Measurements from ENCODE around the gene ITGB2. TPM values are rescaled to one million over a fixed set of nuclear protein-coding genes. Genes with fewer than 3 reads are reported as not detected.
A peak's percentile ranks its signal among the peaks of the same experiment; 100 is the strongest.

The ITGB2 gene
- total RNA-seq, 1 experiment from 2014 or later: 1.5 TPM

GRCh38 chr21:44872649-44873355 is 47.9 kb downstream of the ITGB2 start:
- H3K36me3 Mint-ChIP-seq: no peaks in the 10 kb centered on the region
- ChIA-PET CTCF (interaction anchor here (0.7 to 2.6 kb wide), 12 partner anchors 21 to 504 kb away, joined by 3 to 17 read pairs (median 4); partner anchors contain the start of gene UBE2G2), POLR2A (interaction anchor here (0.8 to 1.8 kb wide), 3 partner anchors 25 to 242 kb away, joined by 4 to 5 read pairs (median 4); partner anchors contain the start of gene UBE2G2)
- H3K27me3 Mint-ChIP-seq (ENCODE audit: low read depth): peaks cover 25% of the 10 kb centered on the region
- DNase-seq (ENCODE audit: low spot score) (no peak), ATAC-seq (no peak)
- no peak overlapping the region for H3K27ac Mint-ChIP-seq
- no peak for TF ChIP-seq JUN (CRISPR knock-in tag; IDR thresholded peaks at IDR 0.05)
- TF ChIP-seq, protein P1, sequence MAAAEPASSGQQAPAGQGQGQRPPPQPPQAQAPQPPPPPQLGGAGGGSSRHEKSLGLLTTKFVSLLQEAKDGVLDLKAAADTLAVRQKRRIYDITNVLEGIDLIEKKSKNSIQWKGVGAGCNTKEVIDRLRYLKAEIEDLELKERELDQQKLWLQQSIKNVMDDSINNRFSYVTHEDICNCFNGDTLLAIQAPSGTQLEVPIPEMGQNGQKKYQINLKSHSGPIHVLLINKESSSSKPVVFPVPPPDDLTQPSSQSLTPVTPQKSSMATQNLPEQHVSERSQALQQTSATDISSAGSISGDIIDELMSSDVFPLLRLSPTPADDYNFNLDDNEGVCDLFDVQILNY (CRISPR knock-in tag; IDR thresholded peaks at IDR 0.05): 0 out of 2 replicates have a peak, but pooled peaks have one; percentile 3
- TF ChIP-seq, protein P2, sequence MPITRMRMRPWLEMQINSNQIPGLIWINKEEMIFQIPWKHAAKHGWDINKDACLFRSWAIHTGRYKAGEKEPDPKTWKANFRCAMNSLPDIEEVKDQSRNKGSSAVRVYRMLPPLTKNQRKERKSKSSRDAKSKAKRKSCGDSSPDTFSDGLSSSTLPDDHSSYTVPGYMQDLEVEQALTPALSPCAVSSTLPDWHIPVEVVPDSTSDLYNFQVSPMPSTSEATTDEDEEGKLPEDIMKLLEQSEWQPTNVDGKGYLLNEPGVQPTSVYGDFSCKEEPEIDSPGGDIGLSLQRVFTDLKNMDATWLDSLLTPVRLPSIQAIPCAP (CRISPR knock-in tag; IDR thresholded peaks at IDR 0.05): peak; percentile 20; the same call in 1 of the 2 replicates
- TF ChIP-seq ZNF263 (CRISPR knock-in tag; IDR thresholded peaks at IDR 0.05; ENCODE audit: low read depth): no peak
- TF ChIP-seq, protein P3, sequence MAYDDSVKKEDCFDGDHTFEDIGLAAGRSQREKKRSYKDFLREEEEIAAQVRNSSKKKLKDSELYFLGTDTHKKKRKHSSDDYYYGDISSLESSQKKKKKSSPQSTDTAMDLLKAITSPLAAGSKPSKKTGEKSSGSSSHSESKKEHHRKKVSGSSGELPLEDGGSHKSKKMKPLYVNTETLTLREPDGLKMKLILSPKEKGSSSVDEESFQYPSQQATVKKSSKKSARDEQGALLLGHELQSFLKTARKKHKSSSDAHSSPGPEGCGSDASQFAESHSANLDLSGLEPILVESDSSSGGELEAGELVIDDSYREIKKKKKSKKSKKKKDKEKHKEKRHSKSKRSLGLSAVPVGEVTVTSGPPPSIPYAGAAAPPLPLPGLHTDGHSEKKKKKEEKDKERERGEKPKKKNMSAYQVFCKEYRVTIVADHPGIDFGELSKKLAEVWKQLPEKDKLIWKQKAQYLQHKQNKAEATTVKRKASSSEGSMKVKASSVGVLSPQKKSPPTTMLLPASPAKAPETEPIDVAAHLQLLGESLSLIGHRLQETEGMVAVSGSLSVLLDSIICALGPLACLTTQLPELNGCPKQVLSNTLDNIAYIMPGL (CRISPR knock-in tag; IDR thresholded peaks at IDR 0.05): peak; percentile 44; the same call in 1 of the 2 replicates
- TF ChIP-seq NFE2L1 (CRISPR knock-in tag; IDR thresholded peaks at IDR 0.05): 0 out of 2 replicates have a peak, but pooled peaks have one; percentile 30
- no peak for TF ChIP-seq PRDM15 (CRISPR knock-in tag; IDR thresholded peaks at IDR 0.05)
- TF ChIP-seq FOXJ3 (CRISPR knock-in tag; IDR thresholded peaks at IDR 0.05; ENCODE audit: borderline replicate concordance): no peak
- no peak for TF ChIP-seq MXD4 (CRISPR knock-in tag; IDR thresholded peaks at IDR 0.05; ENCODE audit: borderline replicate concordance)
- 0 out of 2 replicates have a peak, but pooled peaks have one; percentile 45 for TF ChIP-seq ATF1 (CRISPR knock-in tag; IDR thresholded peaks at IDR 0.05)
- 0 out of 2 replicates have a peak, but pooled peaks have one; percentile 16 for TF ChIP-seq TCF7 (CRISPR knock-in tag; IDR thresholded peaks at IDR 0.05; ENCODE audit: low read depth)
- no peak for TF ChIP-seq ZNF219 (CRISPR knock-in tag; IDR thresholded peaks at IDR 0.05; ENCODE audit: borderline replicate concordance)
- no peaks in the 10 kb centered on the region for H3K9me3 Mint-ChIP-seq
- H3K4me3 Mint-ChIP-seq: peak overlapping the region; percentile 82
- peaks cover 49% of the 10 kb centered on the region for H3K4me1 Mint-ChIP-seq

DNA sequence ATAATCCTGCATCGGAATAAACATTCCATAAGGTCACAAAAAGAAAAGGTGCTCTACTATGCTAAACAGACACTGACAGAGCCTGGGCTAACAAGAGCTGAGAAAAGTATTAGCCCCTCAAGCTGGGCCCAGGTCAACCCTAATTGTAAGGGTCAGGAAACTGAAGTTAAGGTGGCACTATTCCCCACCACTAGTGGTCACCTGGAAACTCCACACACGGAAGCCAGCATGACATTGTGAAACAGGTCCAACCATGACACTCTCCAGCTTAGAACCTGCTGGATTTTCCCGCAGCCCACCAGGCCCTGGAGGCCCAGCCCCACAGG is 48.4 kb downstream of the ITGB2 start:
- no peak for ATAC-seq
- no peaks in the 10 kb centered on the region for H3K36me3 Mint-ChIP-seq
- ChIA-PET CTCF (interaction anchor here (0.7 to 2.6 kb wide), 5 partner anchors 21 to 79 kb away, joined by 3 to 17 read pairs (median 4); partner anchors contain the start of gene UBE2G2), POLR2A (no interaction called here)
- H3K27ac Mint-ChIP-seq: no peak overlapping the region; the same call in 1 of the 2 replicates
- H3K4me1 Mint-ChIP-seq: peaks cover 54% of the 10 kb centered on the region
- no peak for DNase-seq (ENCODE audit: low spot score)
- H3K9me3 Mint-ChIP-seq: no peaks in the 10 kb centered on the region
- H3K27me3 Mint-ChIP-seq (ENCODE audit: low read depth): peaks cover 25% of the 10 kb centered on the region
- H3K4me3 Mint-ChIP-seq: peak overlapping the region; percentile 82
- 0 out of 2 replicates have a peak, but pooled peaks have one; percentile 5 for TF ChIP-seq PRDM15 (CRISPR knock-in tag; IDR thresholded peaks at IDR 0.05)
- no peak for TF ChIP-seq SP1 (CRISPR knock-in tag; conservative IDR thresholded peaks at IDR 0.05)
